Measurements from ENCODE around the gene PRKCH. TPM values are rescaled to one million over a fixed set of nuclear protein-coding genes. Genes with fewer than 3 reads are reported as not detected.

The PRKCH gene
- total RNA-seq, 2 donors from 2014 or later: 7.2 to 8.6 TPM

GRCh38 chr14:61544448-61545330, 223.3 kb downstream of the PRKCH start:
- no peak overlapping the region for H3K9ac ChIP-seq (ENCODE audit: extremely low read depth, low read length, poor library complexity, severe bottlenecking)
- H3K4me1 ChIP-seq (ENCODE audit: control insufficient read depth, insufficient read depth, low read length): no peaks in the 10 kb centered on the region
- no peak for TF ChIP-seq CTCF (conservative IDR thresholded peaks at IDR 0.05)
- no peaks in the 10 kb centered on the region for H3K36me3 ChIP-seq (ENCODE audit: control insufficient read depth, insufficient read depth, low read length)
- DNase-seq: peak; percentile 31
- no peak overlapping the region for H3K4me3 Mint-ChIP-seq
- WGBS, 2 experiments (ENCODE audit: insufficient coverage in 1 of 2, insufficient read length in 1 of 2): 89 to 90% methylated on average over 12 to 14 of the region's 14 CpGs
- H3K4me1 Mint-ChIP-seq: peaks cover 1% of the 10 kb centered on the region
- no peaks in the 10 kb centered on the region for H3K9me3 Mint-ChIP-seq
- H3K27me3 ChIP-seq (ENCODE audit: control insufficient read depth, insufficient read depth, low read length, poor library complexity, severe bottlenecking): no peaks in the 10 kb centered on the region
- H3K9me3 ChIP-seq (ENCODE audit: control insufficient read depth, low read length): no peaks in the 10 kb centered on the region
- H3K27me3 Mint-ChIP-seq (ENCODE audit: insufficient read depth): no peaks in the 10 kb centered on the region
- H3K36me3 Mint-ChIP-seq (ENCODE audit: low read depth): no peaks in the 10 kb centered on the region
- H3K27ac ChIP-seq (ENCODE audit: low read depth, low read length): no peak overlapping the region
- H3K4me3 ChIP-seq (ENCODE audit: low read length): no peak overlapping the region
- H3K27ac Mint-ChIP-seq: no peak overlapping the region

GRCh38 chr14:61545726-61546455, 224.5 kb downstream of the PRKCH start:
- Mint-ChIP-seq H3K27ac (no peak overlapping the region), H3K4me1 (peaks cover 1% of the 10 kb centered on the region), H3K4me3 (no peak overlapping the region), H3K27me3 (ENCODE audit: insufficient read depth) (no peaks in the 10 kb centered on the region), H3K36me3 (ENCODE audit: low read depth) (no peaks in the 10 kb centered on the region), H3K9me3 (no peaks in the 10 kb centered on the region)
- Histone ChIP-seq H3K4me1 (ENCODE audit: control insufficient read depth, insufficient read depth, low read length) (no peaks in the 10 kb centered on the region), H3K27me3 (ENCODE audit: control insufficient read depth, insufficient read depth, low read length, poor library complexity, severe bottlenecking) (no peaks in the 10 kb centered on the region), H3K9me3 (ENCODE audit: control insufficient read depth, low read length) (no peaks in the 10 kb centered on the region), H3K27ac (ENCODE audit: low read depth, low read length) (no peak overlapping the region), H3K9ac (ENCODE audit: extremely low read depth, low read length, poor library complexity, severe bottlenecking) (no peak overlapping the region), H3K36me3 (ENCODE audit: control insufficient read depth, insufficient read depth, low read length) (no peaks in the 10 kb centered on the region), H3K4me3 (ENCODE audit: low read length) (no peak overlapping the region)
- WGBS, 2 experiments (ENCODE audit: insufficient coverage in 1 of 2, insufficient read length in 1 of 2): 89 to 95% methylated on average over 4 to 7 of the region's 7 CpGs
- DNase-seq: no peak
- no peak for TF ChIP-seq CTCF (conservative IDR thresholded peaks at IDR 0.05)

- no peaks in the 10 kb centered on the region for H3K36me3 ChIP-seq (ENCODE audit: control insufficient read depth, insufficient read depth, low read length)
- H3K27me3 Mint-ChIP-seq (ENCODE audit: insufficient read depth): no peaks in the 10 kb centered on the region
- WGBS, 2 experiments (ENCODE audit: insufficient coverage in 1 of 2, insufficient read length in 1 of 2): 91 to 93% methylated on average over 10 to 14 of the region's 14 CpGs
- H3K27me3 ChIP-seq (ENCODE audit: control insufficient read depth, insufficient read depth, low read length, poor library complexity, severe bottlenecking): no peaks in the 10 kb centered on the region
- H3K9me3 ChIP-seq (ENCODE audit: control insufficient read depth, low read length): no peaks in the 10 kb centered on the region
- no peak for TF ChIP-seq CTCF (conservative IDR thresholded peaks at IDR 0.05)
- DNase-seq: no peak
- H3K4me3 ChIP-seq (ENCODE audit: low read length): no peak overlapping the region
- no peak overlapping the region for H3K4me3 Mint-ChIP-seq
- H3K27ac Mint-ChIP-seq: no peak overlapping the region
- no peaks in the 10 kb centered on the region for H3K36me3 Mint-ChIP-seq (ENCODE audit: low read depth)
- H3K9ac ChIP-seq (ENCODE audit: extremely low read depth, low read length, poor library complexity, severe bottlenecking): no peak overlapping the region
- H3K9me3 Mint-ChIP-seq: no peaks in the 10 kb centered on the region
- no peaks in the 10 kb centered on the region for H3K4me1 ChIP-seq (ENCODE audit: control insufficient read depth, insufficient read depth, low read length)
- H3K4me1 Mint-ChIP-seq: peaks cover 1% of the 10 kb centered on the region
- no peak overlapping the region for H3K27ac ChIP-seq (ENCODE audit: low read depth, low read length)
Observed at GRCh38 chr14:61547186-61548069, 226.0 kb downstream of the PRKCH start.

All from endodermal cell (in vitro differentiated cells).